ENCODE measurements around the gene CCR8.

CCR8 gene

DNA sequence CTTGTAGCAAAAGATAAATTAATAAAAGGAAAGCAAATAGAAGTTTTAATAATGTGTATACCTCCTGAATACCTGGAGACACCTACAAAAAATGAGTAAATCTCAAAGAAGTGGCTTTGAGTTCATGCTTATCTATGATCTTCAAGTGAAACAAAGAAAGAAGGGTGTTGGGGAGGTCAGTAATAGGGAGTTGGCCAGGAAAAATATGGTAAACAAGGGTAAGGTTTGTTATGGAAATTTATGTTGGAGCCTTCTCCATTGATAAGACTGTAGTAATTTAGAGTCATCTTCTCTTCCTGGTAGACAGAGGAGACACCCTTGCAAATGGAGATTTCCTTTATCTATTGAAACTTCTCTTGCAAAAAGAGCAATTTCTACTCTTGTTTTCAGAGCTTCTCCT lies 6.6 kb upstream of the CCR8 start:
- Mint-ChIP-seq H3K27me3 (ENCODE audit: low read depth) (peaks cover 7% of the 10 kb centered on the region), H3K4me1 (ENCODE audit: low read depth) (peaks cover 72% of the 10 kb centered on the region), H3K9me3 (peaks cover 12% of the 10 kb centered on the region), H3K27ac (peak overlapping the region; percentile 79), H3K36me3 (ENCODE audit: low read depth) (peaks cover 14% of the 10 kb centered on the region), H3K4me3 (peak overlapping the region; percentile 27)
- DNase-seq (ENCODE audit: low spot score) = no peak

DNA sequence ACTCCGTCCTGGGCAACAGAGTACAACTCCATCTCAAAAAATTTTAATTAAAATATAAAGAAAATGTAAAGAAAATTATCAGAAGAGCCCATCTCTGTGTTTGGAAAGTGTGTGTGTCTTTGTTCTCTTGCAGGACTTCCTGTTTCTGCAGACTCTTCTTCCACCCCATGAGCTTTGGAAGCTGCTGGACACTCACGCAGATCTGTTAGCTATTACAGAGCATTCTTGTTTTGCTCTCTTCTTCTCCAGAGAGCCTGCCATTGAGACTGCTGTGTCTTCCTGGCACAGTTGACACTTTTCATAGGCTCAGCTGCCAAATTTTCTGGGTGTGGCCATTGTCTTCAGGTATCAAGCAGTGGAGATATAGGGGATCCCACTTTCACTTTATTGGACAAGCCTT lies 6.0 kb upstream of the CCR8 start:
- H3K9me3 Mint-ChIP-seq = peaks cover 9% of the 10 kb centered on the region
- H3K4me1 Mint-ChIP-seq (ENCODE audit: low read depth) = peaks cover 74% of the 10 kb centered on the region
- H3K4me3 Mint-ChIP-seq = peak overlapping the region; percentile 27
- H3K27me3 Mint-ChIP-seq (ENCODE audit: low read depth) = peaks cover 5% of the 10 kb centered on the region
- H3K36me3 Mint-ChIP-seq (ENCODE audit: low read depth) = peaks cover 16% of the 10 kb centered on the region
- DNase-seq (ENCODE audit: low spot score) = no peak
- H3K27ac Mint-ChIP-seq = peak overlapping the region; percentile 73

DNA sequence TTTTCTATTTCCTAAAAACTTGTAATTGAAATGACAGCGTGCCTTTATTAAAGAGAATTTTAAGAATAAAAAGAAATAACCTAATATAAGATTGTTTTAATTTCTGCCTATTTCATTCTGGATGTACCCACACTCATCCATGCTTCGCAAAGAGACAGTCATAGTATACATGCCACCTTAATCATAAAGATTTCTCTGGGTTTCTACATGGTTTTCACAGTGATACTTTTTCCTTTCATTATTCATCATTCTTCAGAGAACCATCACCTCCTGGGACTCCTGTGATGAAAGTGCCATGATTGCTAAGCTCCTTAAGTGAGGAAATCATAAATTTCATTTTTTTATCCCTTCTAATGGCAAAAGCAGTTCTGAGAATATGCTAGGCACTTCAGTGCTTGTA lies 4.3 kb upstream of the CCR8 start:
- no peak overlapping the region for H3K27ac Mint-ChIP-seq
- H3K4me3 Mint-ChIP-seq = no peak overlapping the region
- H3K36me3 Mint-ChIP-seq (ENCODE audit: low read depth) = peaks cover 10% of the 10 kb centered on the region
- H3K4me1 Mint-ChIP-seq (ENCODE audit: low read depth) = peaks cover 74% of the 10 kb centered on the region
- H3K9me3 Mint-ChIP-seq = peaks cover under 1% of the 10 kb centered on the region
- H3K27me3 Mint-ChIP-seq (ENCODE audit: low read depth) = peaks cover under 1% of the 10 kb centered on the region
- DNase-seq (ENCODE audit: low spot score) = no peak

DNA sequence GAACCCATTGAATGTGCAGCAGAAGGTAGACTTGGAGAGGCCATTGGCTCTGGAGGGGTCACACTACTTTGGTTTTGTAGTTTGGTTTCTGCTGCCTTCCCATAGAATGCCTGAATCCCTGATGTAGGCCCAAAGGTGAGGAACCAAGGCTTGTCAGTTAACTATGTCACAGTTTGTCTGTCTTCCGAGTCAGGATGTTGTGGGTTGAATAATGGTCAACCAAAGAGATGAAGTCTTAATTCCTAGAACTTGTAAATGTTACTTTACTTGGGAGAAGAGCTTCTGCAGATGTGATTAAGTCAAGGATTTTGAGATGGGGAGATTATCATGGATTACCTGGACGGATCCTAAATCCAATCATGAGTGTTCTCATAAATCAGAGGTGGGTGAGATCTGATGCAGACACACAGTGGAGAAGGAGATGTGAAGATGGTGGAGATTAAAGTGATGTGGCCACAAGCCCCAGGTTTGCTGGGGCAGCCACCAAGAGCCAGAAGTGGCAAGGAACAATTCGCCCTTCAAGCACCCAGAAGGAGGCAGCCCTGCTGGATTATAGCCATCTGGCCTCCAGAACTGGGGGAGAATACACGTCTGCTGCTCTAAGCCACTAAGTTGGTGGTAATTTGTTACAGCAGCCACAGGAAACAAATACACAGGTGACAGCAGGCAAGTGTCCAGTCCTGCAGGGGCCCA lies 2.3 kb upstream of the CCR8 start:
- peaks cover 7% of the 10 kb centered on the region for H3K36me3 Mint-ChIP-seq (ENCODE audit: low read depth)
- H3K9me3 Mint-ChIP-seq = no peaks in the 10 kb centered on the region
- H3K4me1 Mint-ChIP-seq (ENCODE audit: low read depth) = peaks cover 68% of the 10 kb centered on the region
- peak overlapping the region; percentile 78 for H3K27ac Mint-ChIP-seq
- no peak for DNase-seq (ENCODE audit: low spot score)
- H3K4me3 Mint-ChIP-seq = peak overlapping the region; percentile 62
- H3K27me3 Mint-ChIP-seq (ENCODE audit: low read depth) = no peaks in the 10 kb centered on the region

DNA sequence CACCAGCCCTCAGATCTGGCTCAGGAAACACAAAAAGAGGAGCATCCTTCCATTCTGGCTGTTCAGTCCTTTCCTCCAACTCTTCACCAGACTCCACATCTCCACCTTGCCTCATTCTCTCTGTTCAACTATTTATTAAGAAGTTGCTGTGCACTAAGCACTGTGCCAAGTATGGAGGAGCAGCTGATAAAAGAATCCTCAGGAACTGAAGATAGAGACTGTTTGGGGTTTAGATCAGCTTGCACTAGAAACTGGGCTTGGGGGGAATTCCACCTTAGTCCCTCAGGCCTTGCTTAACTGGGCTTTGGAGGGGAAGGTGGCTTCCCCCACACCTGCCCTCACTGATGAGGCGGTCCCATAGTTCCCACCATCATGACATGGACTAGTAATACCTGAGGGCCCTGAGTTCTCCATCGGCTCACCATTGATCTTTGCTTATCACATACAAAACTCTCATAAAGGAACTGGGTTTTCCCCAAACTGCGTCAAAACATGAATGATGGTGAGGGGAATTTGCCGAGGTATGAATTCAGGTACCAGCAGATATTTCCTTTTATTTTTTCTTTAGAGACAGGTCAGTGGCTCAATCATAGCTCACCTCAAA lies 1.7 kb upstream of the CCR8 start:
- peaks cover 13% of the 10 kb centered on the region for H3K36me3 Mint-ChIP-seq (ENCODE audit: low read depth)
- DNase-seq (ENCODE audit: low spot score) = peak; percentile 54

DNA sequence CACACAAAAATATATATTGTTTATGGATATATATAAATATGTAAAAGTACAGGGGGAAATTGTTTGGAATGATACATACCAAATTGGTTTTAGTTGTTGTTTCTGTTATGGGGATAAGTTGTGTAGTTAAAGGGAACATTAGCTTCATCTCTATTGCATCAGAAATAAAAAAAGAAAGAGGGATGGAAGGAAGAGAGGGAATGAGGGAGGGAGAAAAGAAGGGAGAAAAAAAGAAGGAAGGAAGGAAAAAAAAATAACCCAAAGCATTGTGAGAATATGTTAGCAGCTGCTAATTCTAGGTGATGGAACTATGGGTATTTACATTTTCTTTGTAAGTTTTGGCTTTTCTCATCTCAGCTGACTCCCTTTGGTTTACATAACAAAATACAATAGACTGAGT lies 1.3 kb downstream of the CCR8 start:
- no peaks in the 10 kb centered on the region for H3K27me3 Mint-ChIP-seq (ENCODE audit: low read depth)
- H3K9me3 Mint-ChIP-seq = peaks cover 15% of the 10 kb centered on the region
- peaks cover 36% of the 10 kb centered on the region for H3K36me3 Mint-ChIP-seq (ENCODE audit: low read depth)
- H3K27ac Mint-ChIP-seq = peak overlapping the region; percentile 70
- H3K4me3 Mint-ChIP-seq = peak overlapping the region; percentile 74
- no peak for DNase-seq (ENCODE audit: low spot score)
- peaks cover 68% of the 10 kb centered on the region for H3K4me1 Mint-ChIP-seq (ENCODE audit: low read depth)

More for the DNA sequence above, 1.7 kb upstream of the CCR8 start:
- Mint-ChIP-seq H3K27ac (peak overlapping the region; percentile 78), H3K9me3 (no peaks in the 10 kb centered on the region), H3K4me1 (ENCODE audit: low read depth) (peaks cover 70% of the 10 kb centered on the region), H3K4me3 (peak overlapping the region; percentile 62), H3K27me3 (ENCODE audit: low read depth) (no peaks in the 10 kb centered on the region)

DNA sequence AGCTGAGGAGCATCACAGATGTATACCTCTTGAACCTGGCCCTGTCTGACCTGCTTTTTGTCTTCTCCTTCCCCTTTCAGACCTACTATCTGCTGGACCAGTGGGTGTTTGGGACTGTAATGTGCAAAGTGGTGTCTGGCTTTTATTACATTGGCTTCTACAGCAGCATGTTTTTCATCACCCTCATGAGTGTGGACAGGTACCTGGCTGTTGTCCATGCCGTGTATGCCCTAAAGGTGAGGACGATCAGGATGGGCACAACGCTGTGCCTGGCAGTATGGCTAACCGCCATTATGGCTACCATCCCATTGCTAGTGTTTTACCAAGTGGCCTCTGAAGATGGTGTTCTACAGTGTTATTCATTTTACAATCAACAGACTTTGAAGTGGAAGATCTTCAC lies 3.0 kb downstream of the CCR8 start:
- H3K9me3 Mint-ChIP-seq = peaks cover 15% of the 10 kb centered on the region
- peaks cover 51% of the 10 kb centered on the region for H3K4me1 Mint-ChIP-seq (ENCODE audit: low read depth)
- H3K27me3 Mint-ChIP-seq (ENCODE audit: low read depth) = no peaks in the 10 kb centered on the region
- no peak for DNase-seq (ENCODE audit: low spot score)
- no peak overlapping the region for H3K4me3 Mint-ChIP-seq
- no peak overlapping the region for H3K27ac Mint-ChIP-seq
- H3K36me3 Mint-ChIP-seq (ENCODE audit: low read depth) = peaks cover 36% of the 10 kb centered on the region

DNA sequence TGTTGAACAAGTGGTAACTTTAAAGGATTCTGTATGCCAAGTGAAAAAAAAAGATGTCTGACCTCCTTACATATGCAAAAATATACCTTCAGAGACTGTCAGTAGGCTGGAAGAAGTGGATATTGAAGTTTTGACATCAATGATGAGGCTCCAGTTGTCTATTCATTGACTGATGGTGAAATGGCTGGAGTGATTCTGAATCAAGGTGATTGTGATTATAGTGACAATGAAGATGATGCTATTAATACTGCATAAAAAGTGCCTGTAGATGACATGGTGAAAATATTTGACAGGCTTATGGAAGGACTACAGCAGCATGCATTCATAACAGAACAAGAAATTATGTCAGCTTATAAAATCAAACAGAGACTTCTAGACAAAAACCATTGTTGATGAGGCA lies 4.1 kb downstream of the CCR8 start:
- Mint-ChIP-seq H3K9me3 (peaks cover 15% of the 10 kb centered on the region), H3K36me3 (ENCODE audit: low read depth) (peaks cover 36% of the 10 kb centered on the region), H3K27ac (no peak overlapping the region), H3K27me3 (ENCODE audit: low read depth) (no peaks in the 10 kb centered on the region), H3K4me3 (no peak overlapping the region), H3K4me1 (ENCODE audit: low read depth) (peaks cover 40% of the 10 kb centered on the region)
- no peak for DNase-seq (ENCODE audit: low spot score)

DNA sequence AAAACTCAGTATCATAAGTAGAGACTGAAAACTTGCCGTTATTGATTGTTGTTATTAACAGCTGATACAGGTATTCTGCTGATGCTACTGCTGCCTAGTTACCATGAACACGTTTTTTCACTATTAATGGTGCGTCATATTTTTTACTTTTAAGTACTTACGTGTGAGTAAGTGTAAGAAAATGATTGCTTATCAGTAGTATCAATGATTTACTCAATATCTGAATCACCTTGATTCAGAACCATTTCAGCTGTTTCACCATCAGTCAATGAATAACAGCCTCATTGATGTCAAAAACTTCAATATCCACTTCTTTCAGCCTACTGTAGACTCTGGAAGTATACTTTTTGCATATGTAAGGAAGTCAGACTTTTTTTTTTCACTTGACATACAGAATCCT lies 4.7 kb downstream of the CCR8 start:
- Mint-ChIP-seq H3K9me3 (peaks cover 15% of the 10 kb centered on the region), H3K27me3 (ENCODE audit: low read depth) (no peaks in the 10 kb centered on the region), H3K27ac (no peak overlapping the region), H3K4me1 (ENCODE audit: low read depth) (peaks cover 38% of the 10 kb centered on the region), H3K4me3 (no peak overlapping the region), H3K36me3 (ENCODE audit: low read depth) (peaks cover 36% of the 10 kb centered on the region)
- no peak for DNase-seq (ENCODE audit: low spot score)

DNA sequence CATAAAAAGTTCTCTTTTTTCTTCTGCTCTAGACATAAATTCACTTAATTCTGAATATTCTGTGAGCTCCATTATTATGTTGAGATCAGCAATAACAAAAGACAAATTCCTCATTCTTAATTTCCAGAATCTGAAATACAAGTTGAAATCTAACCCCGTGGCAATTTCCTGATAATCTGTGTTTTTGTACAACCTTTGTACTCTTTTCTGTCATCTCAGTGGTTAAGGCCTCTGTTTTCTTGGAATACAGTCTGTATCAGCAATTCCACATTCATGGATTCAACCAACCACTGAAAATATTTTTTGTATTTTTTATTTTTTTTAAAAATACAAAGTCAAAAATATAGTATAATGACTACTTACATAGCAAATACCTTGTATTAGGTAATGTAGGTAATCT lies 8.7 kb downstream of the CCR8 start:
- Mint-ChIP-seq H3K36me3 (ENCODE audit: low read depth) (peaks cover 26% of the 10 kb centered on the region), H3K9me3 (peaks cover 18% of the 10 kb centered on the region), H3K4me3 (no peak overlapping the region), H3K4me1 (ENCODE audit: low read depth) (peaks cover 18% of the 10 kb centered on the region), H3K27ac (no peak overlapping the region), H3K27me3 (ENCODE audit: low read depth) (no peaks in the 10 kb centered on the region)
- DNase-seq (ENCODE audit: low spot score) = no peak

DNA sequence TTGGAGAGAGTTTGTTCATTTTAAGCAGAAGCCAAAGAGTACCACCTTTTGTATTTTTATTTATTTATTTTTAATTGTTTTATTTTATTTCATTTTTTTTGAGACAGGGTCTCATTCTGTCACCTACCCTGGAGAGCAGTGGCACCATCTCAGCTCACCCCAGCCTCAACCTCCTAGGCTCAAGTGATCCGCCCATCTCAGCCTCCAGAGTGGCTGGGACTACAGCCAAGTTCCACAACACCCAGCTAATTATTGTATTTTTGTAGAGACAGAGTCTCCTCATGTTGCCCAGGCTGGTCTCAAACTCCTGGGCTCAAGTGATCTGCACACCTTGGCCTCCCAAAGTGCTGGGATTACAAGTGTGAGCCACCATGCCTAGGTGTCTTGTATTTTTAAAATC lies 9.6 kb downstream of the CCR8 start:
- no peak for DNase-seq (ENCODE audit: low spot score)
- peaks cover 22% of the 10 kb centered on the region for H3K4me1 Mint-ChIP-seq (ENCODE audit: low read depth)
- peaks cover 18% of the 10 kb centered on the region for H3K9me3 Mint-ChIP-seq
- H3K36me3 Mint-ChIP-seq (ENCODE audit: low read depth) = peaks cover 21% of the 10 kb centered on the region
- no peaks in the 10 kb centered on the region for H3K27me3 Mint-ChIP-seq (ENCODE audit: low read depth)
- no peak overlapping the region for H3K4me3 Mint-ChIP-seq
- no peak overlapping the region for H3K27ac Mint-ChIP-seq

DNA sequence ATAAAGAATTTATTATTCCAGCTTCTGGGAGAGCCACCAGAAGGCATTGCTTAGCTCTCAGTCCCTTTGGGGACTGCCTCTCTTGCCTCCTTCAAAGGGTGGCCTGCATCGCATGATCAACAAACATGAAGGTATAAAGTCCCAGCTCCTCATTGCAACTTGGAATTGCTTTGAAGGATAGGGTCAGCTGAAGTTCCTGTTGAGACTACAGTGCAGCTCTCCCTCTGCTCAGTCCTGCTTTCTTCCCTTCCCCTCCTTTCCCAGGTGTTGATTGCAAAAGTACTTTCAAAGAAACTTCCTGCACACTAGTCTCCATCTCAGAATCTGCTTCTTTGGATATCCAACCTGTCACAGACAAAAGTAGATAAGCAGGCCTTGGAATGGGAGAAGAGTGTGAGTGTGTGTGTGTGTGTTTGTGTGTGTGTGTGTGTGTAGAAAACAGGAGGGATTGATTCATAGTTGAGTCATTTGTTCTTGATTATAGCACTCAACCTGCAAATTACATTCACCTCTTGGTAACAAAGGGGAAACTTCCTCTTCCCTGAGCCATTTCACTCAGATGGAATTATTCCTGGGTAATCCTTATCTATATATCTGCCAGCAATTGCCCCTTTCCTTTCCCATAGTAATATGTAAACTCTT lies 13.7 kb downstream of the CCR8 start:
- no peak for DNase-seq (ENCODE audit: low spot score)
- Mint-ChIP-seq H3K9me3 (peaks cover 7% of the 10 kb centered on the region), H3K4me1 (ENCODE audit: low read depth) (peaks cover 45% of the 10 kb centered on the region), H3K27me3 (ENCODE audit: low read depth) (no peaks in the 10 kb centered on the region), H3K27ac (no peak overlapping the region), H3K36me3 (ENCODE audit: low read depth) (peaks cover 4% of the 10 kb centered on the region), H3K4me3 (no peak overlapping the region)

DNA sequence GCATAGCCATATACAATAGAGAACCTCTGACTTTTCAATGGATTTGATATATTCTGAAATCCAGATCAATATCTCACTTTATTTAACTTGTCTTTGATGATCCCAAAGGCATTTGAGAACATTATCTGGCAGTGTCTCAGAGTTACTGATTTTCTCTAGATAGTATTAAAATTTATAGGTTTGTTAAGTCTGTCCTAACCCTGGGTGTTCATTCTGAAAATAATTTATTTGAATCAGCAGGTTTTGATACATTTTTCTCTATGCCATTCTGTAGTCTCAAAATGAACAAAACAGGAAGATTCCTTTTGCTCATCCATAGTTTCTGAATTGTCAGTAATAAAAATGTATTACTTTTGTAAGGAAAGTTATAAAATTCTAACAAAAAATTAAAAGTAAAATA lies 14.3 kb downstream of the CCR8 start:
- Mint-ChIP-seq H3K27me3 (ENCODE audit: low read depth) (no peaks in the 10 kb centered on the region), H3K4me3 (no peak overlapping the region), H3K9me3 (peaks cover 7% of the 10 kb centered on the region), H3K36me3 (ENCODE audit: low read depth) (peaks cover 4% of the 10 kb centered on the region), H3K27ac (no peak overlapping the region), H3K4me1 (ENCODE audit: low read depth) (peaks cover 48% of the 10 kb centered on the region)
- no peak for DNase-seq (ENCODE audit: low spot score)

DNA sequence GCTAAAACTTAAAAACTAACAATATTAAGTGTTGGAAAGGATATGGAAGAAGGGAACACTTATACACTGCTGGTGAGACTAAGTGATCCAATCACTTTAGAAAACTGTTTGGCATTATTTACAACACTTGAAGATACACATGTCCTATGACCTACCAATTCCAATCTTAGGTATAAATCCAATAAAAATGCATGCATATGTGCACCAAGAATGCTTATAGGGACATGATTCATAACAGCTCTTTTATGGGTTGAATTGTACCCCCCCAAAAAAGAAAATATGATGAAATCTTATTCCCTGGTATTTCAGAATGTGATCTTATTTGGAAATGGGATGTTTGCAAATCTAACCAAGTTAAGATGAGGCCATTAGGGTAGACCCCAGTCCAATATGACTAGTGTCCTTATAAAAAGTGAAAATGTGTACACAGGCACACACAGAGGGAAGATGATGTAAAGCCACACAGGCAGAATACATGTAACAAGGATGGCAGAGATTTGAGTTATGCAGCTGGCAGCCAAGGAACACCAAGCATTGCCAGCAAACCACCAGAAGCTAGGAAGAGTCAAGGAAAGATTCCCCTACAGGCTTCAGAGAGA lies 15.3 kb downstream of the CCR8 start:
- Mint-ChIP-seq H3K4me1 (ENCODE audit: low read depth) (peaks cover 53% of the 10 kb centered on the region), H3K4me3 (no peak overlapping the region), H3K27ac (no peak overlapping the region), H3K9me3 (peaks cover 7% of the 10 kb centered on the region), H3K27me3 (ENCODE audit: low read depth) (no peaks in the 10 kb centered on the region), H3K36me3 (ENCODE audit: low read depth) (peaks cover 4% of the 10 kb centered on the region)
- DNase-seq (ENCODE audit: low spot score) = no peak
